IMR-90 (cell line): Measurements from ENCODE around the gene SERPINF2.

ENCODE experiments used
- BHLHE40 ChIP-seq: fragments of 150-350 bp; IDR thresholded peaks from 2 replicates; pipeline ENCODE4 v1.6.1; 2016; ENCODE audit warnings: mild to moderate bottlenecking, low read depth, low read length
- CEBPB ChIP-seq: IDR thresholded peaks from 2 replicates; pipeline ENCODE4 v1.6.1; 2012; ENCODE audit warnings: low read depth, low read length, improper control_type of control experiment
- CTCF ChIP-seq: conservative IDR thresholded peaks from 2 replicates; pipeline ENCODE4 v1.5.1; 2012; ENCODE audit warnings: mild to moderate bottlenecking, low read depth, low read length, improper control_type of control experiment
- FOS ChIP-seq: fragments of 150-350 bp; IDR thresholded peaks from 2 replicates; pipeline ENCODE4 v1.6.1; 2016; ENCODE audit warnings: low read depth, low read length
- MAFK ChIP-seq: IDR thresholded peaks from 2 replicates; pipeline ENCODE4 v1.6.1; 2012; ENCODE audit warnings: low read depth, low read length, improper control_type of control experiment
- NFE2L2 ChIP-seq: fragments of 150-350 bp; IDR thresholded peaks from 2 replicates; pipeline ENCODE4 v1.6.1; 2016; ENCODE audit warnings: low read depth, mild to moderate bottlenecking, low read length
- POLR2A ChIP-seq: IDR thresholded peaks from 2 replicates; pipeline ENCODE4 v1.6.1; 2012; ENCODE audit warnings: mild to moderate bottlenecking, low read depth, low read length
- RCOR1 ChIP-seq: IDR thresholded peaks from 2 replicates; pipeline ENCODE4 v1.6.1; 2012; ENCODE audit warnings: mild to moderate bottlenecking, low read length, improper control_type of control experiment; ENCODE audit not compliant: insufficient replicate concordance

- TF ChIP-seq POLR2A, result no peak
- TF ChIP-seq CTCF, result no peak
- no peak for TF ChIP-seq FOS
- TF ChIP-seq BHLHE40, result no peak
- TF ChIP-seq CEBPB, result no peak
- no peak for TF ChIP-seq RCOR1
- TF ChIP-seq NFE2L2, result no peak
- TF ChIP-seq MAFK, result no peak
These were observed 60.6 kb downstream of the SERPINF2 start for GRCh38 chr17:1803280-1803679.
